Ascending aorta (tissue), 2 donors: ENCODE results near the gene TEAD1. TPM values are rescaled to one million over a fixed set of nuclear protein-coding genes. Genes with fewer than 3 reads are reported as not detected.

Source experiments
- DNase-seq, 2 donors: peaks; one replicate each; pipeline ENCODE4 v3.0.0-alpha.2; 2019; ENCODE audit warnings: low spot score in 2 of 2
- H3K27ac ChIP-seq, 2 donors: fragments of 200-600 bp; sonication (generic); one replicate each; pipeline ENCODE4 v1.5.1; 2016 to 2017; ENCODE audit warnings: mild to moderate bottlenecking in 1 of 2
- H3K27me3 ChIP-seq: fragments of 200-600 bp; sonication (generic); one replicate; pipeline ENCODE4 v1.5.1; 2017
- H3K36me3 ChIP-seq, 2 donors: fragments of 200-600 bp; sonication (generic); one replicate each; pipeline ENCODE4 v1.5.1; 2016
- H3K4me1 ChIP-seq, 2 donors: fragments of 200-600 bp; sonication (generic); one replicate each; pipeline ENCODE4 v1.5.1; 2016 to 2017; ENCODE audit warnings: mild to moderate bottlenecking in 1 of 2
- H3K4me3 ChIP-seq, 2 donors: fragments of 200-600 bp; sonication (generic); one replicate each; pipeline ENCODE4 v1.5.1; 2016 to 2017; ENCODE audit warnings: mild to moderate bottlenecking in 1 of 2
- H3K9me3 ChIP-seq, 2 donors: fragments of 200-600 bp; sonication (generic); one replicate each; pipeline ENCODE4 v1.5.1; 2016
- CTCF ChIP-seq, 3 experiments: fragments of 200-600 bp in 2 of 3; fragments of 450-650 bp in 1 of 3; sonication (generic) in 2 of 3; IDR thresholded peaks; one replicate each; pipeline ENCODE4 v1.5.1; 2016 to 2019; ENCODE audit warnings: antibody characterized with exemption in 3 of 3, mild to moderate bottlenecking in 1 of 3, moderate library complexity in 1 of 3
- intact Hi-C: fragments of 100-400 bp; cut with DNase I; formaldehyde crosslinking; loops from one replicate; pipeline ENCODE4 v1.15.1; 2023
- total RNA-seq: library from RNA; depleted of rRNA; stranded (reverse); fragments of >200 nt; gene quantifications from one replicate; pipeline ENCODE4 v1.1.0, GENCODE V29; 2016

TEAD1 gene
- total RNA-seq, 1 donor from 2014 or later: 112 TPM

- intact Hi-C loops: no loop called here
- no peak for TF ChIP-seq CTCF (IDR thresholded peaks at IDR 0.05)
- H3K9me3 ChIP-seq: no peaks in the 10 kb centered on the region
- DNase-seq: no peak
- no peaks in the 10 kb centered on the region for H3K27me3 ChIP-seq
- no peak overlapping the region for H3K27ac ChIP-seq
- H3K36me3 ChIP-seq: peaks cover 0 to 10% of the 10 kb centered on the region in 2 donors
- no peak overlapping the region for H3K4me3 ChIP-seq
- peaks cover 2 to 32% of the 10 kb centered on the region in 2 donors for H3K4me1 ChIP-seq
These were observed 227.8 kb downstream of the TEAD1 start for GRCh38 chr11:12901874-12902481.

DNA sequence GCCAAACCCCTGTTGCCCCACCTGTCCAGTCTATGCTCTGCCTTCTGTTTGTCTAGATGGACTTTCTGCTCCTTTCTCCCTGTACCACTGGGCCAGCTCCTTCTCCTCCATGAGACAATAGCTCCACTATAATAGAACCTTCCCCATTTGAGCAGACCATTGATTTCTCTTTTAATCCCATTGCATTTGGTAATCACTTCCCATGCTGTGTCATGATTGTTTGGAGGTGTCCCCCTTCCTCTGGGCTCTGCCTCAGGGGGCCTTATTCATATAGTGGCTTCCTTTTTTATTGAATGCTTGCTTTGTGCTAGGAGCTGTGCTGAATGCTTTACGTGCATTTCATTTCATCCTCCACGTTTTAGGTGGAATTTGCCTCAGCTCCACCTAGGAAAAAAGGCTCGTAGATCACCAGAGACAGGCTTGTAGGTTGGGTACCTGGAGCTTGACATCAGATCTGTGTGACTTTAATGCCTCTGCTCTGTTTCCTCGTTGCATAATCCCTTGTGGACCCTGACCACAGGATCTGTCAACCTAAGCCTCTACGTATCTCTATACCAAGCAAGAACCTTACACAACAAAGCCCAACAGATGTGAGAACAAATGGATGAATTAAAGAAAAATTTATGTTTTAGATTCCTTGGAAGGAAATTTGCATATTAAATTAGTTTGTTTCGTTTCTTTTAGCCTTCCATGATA is 228.7 kb downstream of the TEAD1 start:
- Histone ChIP-seq H3K27me3 (no peaks in the 10 kb centered on the region), H3K9me3 (no peaks in the 10 kb centered on the region), H3K4me1 (peaks cover 0 to 23% of the 10 kb centered on the region in 2 donors), H3K4me3 (no peak overlapping the region), H3K36me3 (peaks cover 0 to 10% of the 10 kb centered on the region in 2 donors), H3K27ac (no peak overlapping the region)
- no peak for TF ChIP-seq CTCF (IDR thresholded peaks at IDR 0.05)
- intact Hi-C loops: no loop called here
- DNase-seq: no peak

DNA sequence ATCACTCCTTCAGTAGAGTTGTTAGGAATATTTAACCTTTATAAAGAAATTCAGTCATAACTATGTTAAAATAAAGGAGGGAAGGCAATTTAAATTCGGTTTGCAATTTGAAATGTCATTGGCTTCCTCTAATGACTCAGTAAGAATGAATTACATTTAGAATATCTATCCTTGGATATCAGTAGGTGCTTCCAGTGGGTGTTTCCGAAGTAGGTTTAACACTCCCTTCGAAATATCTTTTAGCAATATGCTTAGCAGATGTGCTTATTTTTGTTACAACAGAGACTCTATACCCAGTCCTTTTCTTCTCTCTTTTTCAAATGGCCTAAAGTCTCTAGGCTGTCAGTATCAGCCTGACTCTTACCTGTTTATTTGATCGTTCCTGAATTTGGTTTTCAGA is 231.2 kb downstream of the TEAD1 start:
- DNase-seq: no peak
- no peaks in the 10 kb centered on the region for H3K9me3 ChIP-seq
- H3K27ac ChIP-seq: no peak overlapping the region
- no peak for TF ChIP-seq CTCF (IDR thresholded peaks at IDR 0.05)
- H3K36me3 ChIP-seq: peaks cover 0 to 10% of the 10 kb centered on the region in 2 donors
- H3K4me3 ChIP-seq: no peak overlapping the region
- peaks cover 0 to under 1% of the 10 kb centered on the region in 2 donors for H3K4me1 ChIP-seq
- intact Hi-C loops: no loop called here
- H3K27me3 ChIP-seq: no peaks in the 10 kb centered on the region

- Histone ChIP-seq H3K27me3 (no peaks in the 10 kb centered on the region), H3K36me3 (peaks cover 0 to 10% of the 10 kb centered on the region in 2 donors), H3K9me3 (no peaks in the 10 kb centered on the region)
These were observed 232.3 kb downstream of the TEAD1 start for GRCh38 chr11:12906501-12906900.

GRCh38 chr11:12909879-12910278 is 235.7 kb downstream of the TEAD1 start:
- intact Hi-C loops: no loop called here
- Histone ChIP-seq H3K27me3 (no peaks in the 10 kb centered on the region), H3K9me3 (no peaks in the 10 kb centered on the region), H3K36me3 (no peaks in the 10 kb centered on the region), H3K4me1 (peaks cover 1 to 2% of the 10 kb centered on the region in 2 donors), H3K4me3 (no peak overlapping the region), H3K27ac (no peak overlapping the region)
- no peak for TF ChIP-seq CTCF (IDR thresholded peaks at IDR 0.05)
- DNase-seq: no peak

More at GRCh38 chr11:12906501-12906900, 232.3 kb downstream of the TEAD1 start:
- no peak for TF ChIP-seq CTCF (IDR thresholded peaks at IDR 0.05)
- Histone ChIP-seq H3K27ac (no peak overlapping the region), H3K4me1 (no peaks in the 10 kb centered on the region), H3K4me3 (no peak overlapping the region)
- DNase-seq: no peak
- intact Hi-C loops: no loop called here
